GM12878 (cell line): ENCODE results near the gene THSD4.

ENCODE experiments used
- CHD4 ChIP-seq: fragments of 200-600 bp; sonication (generic); IDR thresholded peaks from 2 replicates; pipeline ENCODE4 v1.6.1; 2016; ENCODE audit warnings: mild to moderate bottlenecking
- CTCF ChIP-seq, 3 experiments: IDR thresholded peaks in 2 of 3; conservative IDR thresholded peaks in 1 of 3; 2 replicates each; pipeline ENCODE4 v1.5.1; 2011; ENCODE audit warnings: low read depth in 3 of 3, low read length in 3 of 3, mild to moderate bottlenecking in 3 of 3, control low read depth in 2 of 3, moderate library complexity in 2 of 3, inconsistent platforms in 1 of 3, mixed read lengths in 1 of 3; ENCODE audit not compliant: control insufficient read depth in 2 of 3, insufficient read depth in 1 of 3; ENCODE audit errors: extremely low read depth in 1 of 3
- EED ChIP-seq: sonication (generic); IDR thresholded peaks from 2 replicates; pipeline ENCODE4 v1.6.1; 2016; ENCODE audit warnings: antibody characterized with exemption, low read depth
- NFIC ChIP-seq: IDR thresholded peaks from 2 replicates; pipeline ENCODE4 v1.6.1; 2012; ENCODE audit warnings: low read depth, mild to moderate bottlenecking, inconsistent platforms, low read length, moderate library complexity
- PBX3 ChIP-seq: IDR thresholded peaks from 2 replicates; pipeline ENCODE4 v1.6.1; 2011; ENCODE audit warnings: mild to moderate bottlenecking, low read depth, low read length, moderate library complexity; ENCODE audit not compliant: insufficient replicate concordance
- POLR2A ChIP-seq: IDR thresholded peaks from 2 replicates; pipeline ENCODE4 v1.6.1; 2011; ENCODE audit warnings: low read depth, mild to moderate bottlenecking, low read length
- RCOR1 ChIP-seq: conservative IDR thresholded peaks from 2 replicates; pipeline ENCODE4 v1.6.1; 2012; ENCODE audit warnings: low read depth, low read length, improper control_type of control experiment
- SMC3 ChIP-seq: IDR thresholded peaks from 2 replicates; pipeline ENCODE4 v1.6.1; 2011; ENCODE audit warnings: low read length, improper control_type of control experiment, borderline replicate concordance
- SREBF1 ChIP-seq: IDR thresholded peaks from 2 replicates; pipeline ENCODE4 v1.6.1; 2012; ENCODE audit warnings: mild to moderate bottlenecking, low read length
- ZNF217 ChIP-seq: fragments of 450-650 bp; IDR thresholded peaks from 2 replicates; pipeline ENCODE4 v1.6.1; 2017; ENCODE audit warnings: antibody characterized with exemption, mild to moderate bottlenecking

GRCh38 chr15:71734709-71735384, 619.6 kb downstream of the THSD4 start:
- TF ChIP-seq NFIC (no peak), SMC3 (no peak), PBX3 (no peak), POLR2A (no peak), ZNF217 (no peak), CHD4 (no peak), CTCF (IDR thresholded peaks at IDR 0.05 in 2 of 3, conservative IDR thresholded peaks at IDR 0.05 in 1 of 3; ENCODE audit: control insufficient read depth in 2 of 3, extremely low read depth in 1 of 3, insufficient read depth in 1 of 3, low read depth in 3 of 3, low read length in 3 of 3) (no peak), RCOR1 (no peak), SREBF1 (no peak), EED (no peak)
